Activated CD8-positive, alpha-beta memory T cell treated with anti-CD3 and anti-CD28 coated beads for 36 hours (primary cell): Measurements from ENCODE around the gene DNM3. TPM values are rescaled to one million over a fixed set of nuclear protein-coding genes. Genes with fewer than 3 reads are reported as not detected.

Experiments used
- CTCF ChIA-PET: fragments of 350-600 bp; sonication (Branson Sonifier 250); formaldehyde crosslinking; loops from one replicate; lab custom pipeline; 2021; ENCODE audit warnings: antibody characterized with exemption; lab: Charles Lee
- POLR2A ChIA-PET: fragments of 350-600 bp; sonication (Branson Sonifier 250); formaldehyde crosslinking; loops from one replicate; lab custom pipeline; 2021; ENCODE audit warnings: antibody characterized with exemption; lab: Charles Lee
- total RNA-seq, 2 experiments: library from RNA; stranded (reverse); gene quantifications; one replicate each; pipeline ENCODE4 v1.2.3, GENCODE V29; 2021

Gene DNM3
- total RNA-seq, 2 experiments from 2014 or later = 0.57 to 0.78 TPM

- ChIA-PET CTCF (no interaction called here), POLR2A (no interaction called here)
Measured at GRCh38 chr1:171860696-171861095, 19.4 kb downstream of the DNM3 start.

GRCh38 chr1:171863531-171863930 is 22.2 kb downstream of the DNM3 start:
- ChIA-PET POLR2A (no interaction called here), CTCF (interaction anchor here (0.8 kb wide), 1 partner anchor 11 kb away, joined by 3 read pairs; no protein-coding TSS in a partner anchor)

GRCh38 chr1:171864308-171864707 is 23.0 kb downstream of the DNM3 start:
- CTCF ChIA-PET = no interaction called here
- POLR2A ChIA-PET = no interaction called here

- CTCF ChIA-PET = no interaction called here
- POLR2A ChIA-PET = no interaction called here
Measured at GRCh38 chr1:171865106-171865505, 23.8 kb downstream of the DNM3 start.

GRCh38 chr1:171867236-171867635 is 25.9 kb downstream of the DNM3 start:
- CTCF ChIA-PET = no interaction called here
- POLR2A ChIA-PET = no interaction called here

- CTCF ChIA-PET = no interaction called here
- POLR2A ChIA-PET = no interaction called here
Measured at GRCh38 chr1:171868217-171868803, 27.0 kb downstream of the DNM3 start.

GRCh38 chr1:171869097-171869496 is 27.8 kb downstream of the DNM3 start:
- ChIA-PET CTCF (no interaction called here), POLR2A (no interaction called here)

GRCh38 chr1:171871848-171872247 is 30.6 kb downstream of the DNM3 start:
- ChIA-PET POLR2A (no interaction called here), CTCF (no interaction called here)

- POLR2A ChIA-PET = no interaction called here
- CTCF ChIA-PET = no interaction called here
Measured at GRCh38 chr1:171872430-171872829, 31.1 kb downstream of the DNM3 start.

GRCh38 chr1:171873664-171874063 is 32.4 kb downstream of the DNM3 start:
- ChIA-PET CTCF (no interaction called here), POLR2A (no interaction called here)

GRCh38 chr1:171877701-171878100 is 36.4 kb downstream of the DNM3 start:
- ChIA-PET POLR2A (no interaction called here), CTCF (no interaction called here)

- POLR2A ChIA-PET = no interaction called here
- CTCF ChIA-PET = no interaction called here
Measured at GRCh38 chr1:171879556-171879955, 38.3 kb downstream of the DNM3 start.

GRCh38 chr1:171881442-171881841 is 40.1 kb downstream of the DNM3 start:
- ChIA-PET CTCF (no interaction called here), POLR2A (no interaction called here)

GRCh38 chr1:171883849-171884248 is 42.6 kb downstream of the DNM3 start:
- ChIA-PET POLR2A (no interaction called here), CTCF (no interaction called here)

- POLR2A ChIA-PET = no interaction called here
- CTCF ChIA-PET = no interaction called here
Measured at GRCh38 chr1:171884475-171884874, 43.2 kb downstream of the DNM3 start.

GRCh38 chr1:171890131-171890530 is 48.8 kb downstream of the DNM3 start:
- CTCF ChIA-PET = no interaction called here
- POLR2A ChIA-PET = no interaction called here

GRCh38 chr1:171896936-171897703 is 55.8 kb downstream of the DNM3 start:
- ChIA-PET CTCF (no interaction called here), POLR2A (no interaction called here)

GRCh38 chr1:171898941-171899340 is 57.6 kb downstream of the DNM3 start:
- ChIA-PET CTCF (no interaction called here), POLR2A (no interaction called here)

GRCh38 chr1:171899838-171900237 is 58.5 kb downstream of the DNM3 start:
- ChIA-PET CTCF (no interaction called here), POLR2A (no interaction called here)

- ChIA-PET CTCF (no interaction called here), POLR2A (no interaction called here)
Measured at GRCh38 chr1:171901245-171901644, 59.9 kb downstream of the DNM3 start.

GRCh38 chr1:171902527-171902926 is 61.2 kb downstream of the DNM3 start:
- POLR2A ChIA-PET = no interaction called here
- CTCF ChIA-PET = no interaction called here
